GM23248 (cell line): Measurements from ENCODE around the gene CRB1.

ENCODE experiments used
- EZH2 ChIP-seq: fragments of 200-600 bp; sonication (generic); IDR thresholded peaks from 2 replicates; pipeline ENCODE4 v1.6.1; 2018; ENCODE audit warnings: antibody characterized with exemption, mild to moderate bottlenecking; ENCODE audit not compliant: insufficient read depth, poor library complexity, severe bottlenecking
- EZH2phosphoT487 ChIP-seq: fragments of 200-600 bp; sonication (generic); IDR thresholded peaks from 2 replicates; pipeline ENCODE4 v1.6.1; 2018; ENCODE audit warnings: antibody characterized with exemption, moderate library complexity, mild to moderate bottlenecking, low read depth; ENCODE audit not compliant: insufficient read depth

GRCh38 chr1:197470330-197470729 lies 202.3 kb downstream of the CRB1 start:
- no peak for TF ChIP-seq EZH2
- no peak for TF ChIP-seq EZH2phosphoT487
